H1 (cell line): Measurements from ENCODE around the gene LTBR. TPM values are rescaled to one million over a fixed set of nuclear protein-coding genes. Genes with fewer than 3 reads are reported as not detected.

Experiments
- CBX5 ChIP-seq: fragments of 300-800, 300-1000 bp; sonication (generic); IDR thresholded peaks from 2 replicates; pipeline ENCODE4 v1.7.1; 2016; ENCODE audit warnings: antibody characterized with exemption, low read length, low read depth
- CTCF ChIP-seq, 3 experiments: IDR thresholded peaks; 1 replicate in 2 of 3; 2 replicates in 1 of 3; pipeline versions ENCODE4 v1.5.1 to v1.6.1; 2011; ENCODE audit warnings: low read length in 3 of 3, mild to moderate bottlenecking in 3 of 3, inconsistent platforms in 2 of 3, low read depth in 1 of 3, moderate library complexity in 1 of 3; ENCODE audit not compliant: insufficient read depth in 1 of 3; ENCODE audit errors: control extremely low read depth in 1 of 3
- EP300 ChIP-seq, 2 experiments: IDR thresholded peaks; 1 replicate in 1 of 2; 2 replicates in 1 of 2; pipeline ENCODE4 v1.6.1; 2011 to 2012; ENCODE audit warnings: low read depth in 2 of 2, low read length in 2 of 2, mild to moderate bottlenecking in 2 of 2, borderline replicate concordance in 1 of 2, inconsistent platforms in 1 of 2, moderate library complexity in 1 of 2
- FOSL1 ChIP-seq: IDR thresholded peaks from 2 replicates; pipeline ENCODE4 v1.6.1; 2011; ENCODE audit warnings: mild to moderate bottlenecking, low read depth, low read length, moderate library complexity; ENCODE audit not compliant: insufficient read depth
- KDM1A ChIP-seq: fragments of 200-600, 300-600 bp; sonication (generic); IDR thresholded peaks from 2 replicates; pipeline ENCODE4 v1.7.1; 2016; ENCODE audit warnings: mild to moderate bottlenecking, low read length, borderline replicate concordance
- NANOG ChIP-seq: IDR thresholded peaks from 2 replicates; pipeline ENCODE4 v1.6.1; 2011; ENCODE audit warnings: low read length, low read depth, mild to moderate bottlenecking, inconsistent platforms; ENCODE audit not compliant: insufficient read depth, poor library complexity, severe bottlenecking
- POLR2A ChIP-seq, 2 experiments: IDR thresholded peaks; 1 replicate in 1 of 2; 2 replicates in 1 of 2; pipeline ENCODE4 v1.6.1; 2011; ENCODE audit warnings: low read depth in 2 of 2, low read length in 2 of 2, mild to moderate bottlenecking in 2 of 2; ENCODE audit errors: control extremely low read depth in 1 of 2
- SP1 ChIP-seq: IDR thresholded peaks from 2 replicates; pipeline ENCODE4 v1.6.1; 2011; ENCODE audit warnings: low read depth, low read length
- polyA plus RNA-seq, 7 experiments: library from polyadenylated mRNA; depleted of rRNA in 3 of 7; stranded (reverse) in 5 of 7; unstranded in 2 of 7; fragments of >200 nt in 5 of 7; fragments of 200-250 nt in 2 of 7; gene quantifications; 1 replicate in 5 of 7; 2 replicates in 1 of 7; 4 replicates in 1 of 7; pipeline versions ENCODE4 v1.2.1 to v1.2.3, GENCODE V29; 2011 to 2013; ENCODE audit warnings: missing spikeins in 2 of 7, mixed read lengths in 2 of 7
- total RNA-seq: library from RNA; stranded (reverse); fragmentation: NEBNext Ultra II Directional; extraction: Animal tissue kit (Norgen Biotek cat#: 25700); gene quantifications from 2 replicates; pipeline ENCODE4 v1.2.1, GENCODE V29; 2021

The LTBR gene
- total and polyA plus RNA-seq, 2 of the 8 experiments (the other 6 are each of a cell fraction or from before 2014, with no cell fraction given): 5.1 to 6.3 TPM

- TF ChIP-seq CTCF (IDR thresholded peaks at IDR 0.05; ENCODE audit: control extremely low read depth in 1 of 3, insufficient read depth in 1 of 3, low read depth in 1 of 3, low read length in 3 of 3) (no peak), FOSL1 (no peak), EP300 (IDR thresholded peaks at IDR 0.05; ENCODE audit: borderline replicate concordance in 1 of 2, low read depth in 2 of 2, low read length in 2 of 2) (no peak), KDM1A (no peak), POLR2A (IDR thresholded peaks at IDR 0.05; ENCODE audit: control extremely low read depth in 1 of 2, low read depth in 2 of 2, low read length in 2 of 2) (no peak; a peak in 1 of 3 replicates), CBX5 (no peak), SP1 (no peak), NANOG (no peak)
Observed at GRCh38 chr12:6373022-6373787, 10.8 kb upstream of the LTBR start (continued).
